IMR-90 (cell line): ENCODE measurements around the gene STIM1.

Experiments
- CEBPB ChIP-seq: IDR thresholded peaks from 2 replicates; pipeline ENCODE4 v1.6.1; 2012; ENCODE audit warnings: low read depth, low read length, improper control_type of control experiment
- FOS ChIP-seq: fragments of 150-350 bp; IDR thresholded peaks from 2 replicates; pipeline ENCODE4 v1.6.1; 2016; ENCODE audit warnings: low read depth, low read length
- POLR2A ChIP-seq: IDR thresholded peaks from 2 replicates; pipeline ENCODE4 v1.6.1; 2012; ENCODE audit warnings: mild to moderate bottlenecking, low read depth, low read length
- TF ChIP-seq, protein P1 (sequence below): conservative IDR thresholded peaks from 2 replicates; pipeline ENCODE4 v1.5.1; 2012; ENCODE audit warnings: mild to moderate bottlenecking, low read depth, low read length, improper control_type of control experiment

GRCh38 chr11:4041731-4042391 is 186.4 kb downstream of the STIM1 start:
- TF ChIP-seq CEBPB (no peak), FOS (no peak), POLR2A (no peak)
- TF ChIP-seq, protein P1, sequence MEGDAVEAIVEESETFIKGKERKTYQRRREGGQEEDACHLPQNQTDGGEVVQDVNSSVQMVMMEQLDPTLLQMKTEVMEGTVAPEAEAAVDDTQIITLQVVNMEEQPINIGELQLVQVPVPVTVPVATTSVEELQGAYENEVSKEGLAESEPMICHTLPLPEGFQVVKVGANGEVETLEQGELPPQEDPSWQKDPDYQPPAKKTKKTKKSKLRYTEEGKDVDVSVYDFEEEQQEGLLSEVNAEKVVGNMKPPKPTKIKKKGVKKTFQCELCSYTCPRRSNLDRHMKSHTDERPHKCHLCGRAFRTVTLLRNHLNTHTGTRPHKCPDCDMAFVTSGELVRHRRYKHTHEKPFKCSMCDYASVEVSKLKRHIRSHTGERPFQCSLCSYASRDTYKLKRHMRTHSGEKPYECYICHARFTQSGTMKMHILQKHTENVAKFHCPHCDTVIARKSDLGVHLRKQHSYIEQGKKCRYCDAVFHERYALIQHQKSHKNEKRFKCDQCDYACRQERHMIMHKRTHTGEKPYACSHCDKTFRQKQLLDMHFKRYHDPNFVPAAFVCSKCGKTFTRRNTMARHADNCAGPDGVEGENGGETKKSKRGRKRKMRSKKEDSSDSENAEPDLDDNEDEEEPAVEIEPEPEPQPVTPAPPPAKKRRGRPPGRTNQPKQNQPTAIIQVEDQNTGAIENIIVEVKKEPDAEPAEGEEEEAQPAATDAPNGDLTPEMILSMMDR: no peak
